Activated naive CD4-positive, alpha-beta T cell treated with anti-CD3 and anti-CD28 coated beads, Interleukin-2, amount 50 U/mL, for 24 hours (primary cell): ENCODE measurements around the gene ZCCHC10.
A peak's percentile ranks its signal among the peaks of the same experiment; 100 is the strongest.
"Not testable (repeated sequence)": the region's sequence is repeated elsewhere in the genome, so short reads cannot be mapped to it uniquely, and the experiment has no call there.

Source experiments
- H3K27ac Mint-ChIP-seq: one replicate; pipeline ENCODE4 v1.8.0; 2021; ENCODE audit warnings: mild to moderate bottlenecking, mixed read lengths
- H3K27me3 Mint-ChIP-seq: one replicate; pipeline ENCODE4 v1.8.0; 2021; ENCODE audit warnings: mixed read lengths
- H3K36me3 Mint-ChIP-seq: one replicate; pipeline ENCODE4 v1.8.0; 2021; ENCODE audit warnings: mixed read lengths
- H3K4me1 Mint-ChIP-seq: one replicate; pipeline ENCODE4 v1.8.0; 2021; ENCODE audit warnings: mixed read lengths
- H3K4me3 Mint-ChIP-seq: one replicate; pipeline ENCODE4 v1.8.0; 2021; ENCODE audit warnings: mild to moderate bottlenecking, mixed read lengths
- H3K9me3 Mint-ChIP-seq: one replicate; pipeline ENCODE4 v1.8.0; 2021; ENCODE audit warnings: mixed read lengths

The ZCCHC10 gene

GRCh38 chr5:133051061-133051541 is 24.8 kb upstream of the ZCCHC10 start:
- peaks cover 1% of the 10 kb centered on the region for H3K36me3 Mint-ChIP-seq
- peak overlapping the region; percentile 95 for H3K27ac Mint-ChIP-seq
- peak overlapping the region; percentile 90 for H3K4me3 Mint-ChIP-seq
- peaks cover 60% of the 10 kb centered on the region for H3K4me1 Mint-ChIP-seq
- H3K27me3 Mint-ChIP-seq: no peaks in the 10 kb centered on the region
- no peaks in the 10 kb centered on the region for H3K9me3 Mint-ChIP-seq

- peak overlapping the region; percentile 95 for H3K27ac Mint-ChIP-seq
- peaks cover 1% of the 10 kb centered on the region for H3K36me3 Mint-ChIP-seq
- H3K9me3 Mint-ChIP-seq: no peaks in the 10 kb centered on the region
- peak overlapping the region; percentile 90 for H3K4me3 Mint-ChIP-seq
- H3K4me1 Mint-ChIP-seq: peaks cover 54% of the 10 kb centered on the region
- H3K27me3 Mint-ChIP-seq: no peaks in the 10 kb centered on the region
Observed at GRCh38 chr5:133050521-133050920, 24.2 kb upstream of the ZCCHC10 start.

GRCh38 chr5:133049726-133050048 is 23.3 kb upstream of the ZCCHC10 start:
- no peaks in the 10 kb centered on the region for H3K9me3 Mint-ChIP-seq
- no peaks in the 10 kb centered on the region for H3K36me3 Mint-ChIP-seq
- peak overlapping the region; percentile 82 for H3K27ac Mint-ChIP-seq
- peaks cover 46% of the 10 kb centered on the region for H3K4me1 Mint-ChIP-seq
- H3K4me3 Mint-ChIP-seq: peak overlapping the region; percentile 40
- no peaks in the 10 kb centered on the region for H3K27me3 Mint-ChIP-seq

DNA sequence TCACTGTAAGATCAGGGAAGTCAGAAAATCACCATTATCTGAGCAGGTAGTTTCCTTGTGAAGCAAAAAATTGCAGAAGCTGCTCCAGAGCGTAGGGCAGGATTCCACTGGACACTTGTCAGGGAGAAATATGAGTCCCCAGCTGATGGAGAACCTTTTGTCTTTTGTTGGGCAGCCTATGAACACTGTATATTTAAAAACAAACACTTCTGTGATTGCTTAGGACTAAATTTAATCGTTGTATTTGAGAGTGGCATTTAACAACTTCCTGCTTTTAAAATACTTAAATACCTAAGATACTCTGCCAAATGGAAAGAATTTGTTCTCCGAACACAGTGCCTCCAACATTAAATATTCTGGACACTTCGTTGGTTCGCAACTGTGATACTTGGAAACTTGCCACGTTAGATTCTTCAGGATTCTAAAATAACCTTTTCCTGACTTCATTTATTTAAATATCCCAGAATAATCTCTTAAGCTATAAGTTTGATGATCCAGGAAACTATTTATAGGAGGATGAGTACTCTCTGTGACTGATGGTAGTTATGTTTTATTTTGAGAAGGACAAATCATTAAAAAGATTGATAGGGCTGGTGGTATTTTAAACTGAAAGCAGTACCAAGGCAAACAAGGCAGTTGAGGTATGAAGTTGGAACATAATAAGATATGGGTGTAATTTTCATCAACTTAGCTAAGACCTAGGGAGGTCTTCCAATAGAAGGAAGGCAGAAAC is 22.8 kb upstream of the ZCCHC10 start:
- Mint-ChIP-seq H3K4me3 (no peak overlapping the region), H3K27me3 (no peaks in the 10 kb centered on the region), H3K27ac (peak overlapping the region; percentile 82), H3K9me3 (no peaks in the 10 kb centered on the region), H3K36me3 (no peaks in the 10 kb centered on the region), H3K4me1 (peaks cover 40% of the 10 kb centered on the region)

DNA sequence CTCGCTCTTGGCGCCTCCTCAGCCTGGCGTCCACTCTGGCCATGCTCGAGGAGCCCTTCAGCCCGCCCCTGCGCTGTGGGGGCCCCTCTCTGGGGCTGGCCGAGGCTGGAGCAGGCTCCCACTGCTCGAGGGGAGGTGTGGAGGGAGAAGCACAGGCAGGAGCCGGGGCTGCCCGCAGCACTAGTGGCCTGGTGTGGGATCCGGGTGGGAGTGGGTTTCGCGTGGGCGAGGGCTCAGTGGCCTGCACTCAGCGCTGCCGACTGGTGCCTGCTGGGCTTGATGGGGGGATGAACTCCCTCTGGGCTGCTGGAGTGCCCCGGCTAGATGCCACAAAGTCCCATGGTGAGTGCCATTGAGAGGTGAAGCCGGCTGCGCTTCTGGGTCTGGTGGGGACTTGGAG is 21.1 kb upstream of the ZCCHC10 start:
- Mint-ChIP-seq H3K36me3 (no peaks in the 10 kb centered on the region), H3K9me3 (no peaks in the 10 kb centered on the region), H3K4me1 (peaks cover 29% of the 10 kb centered on the region), H3K4me3 (no peak overlapping the region), H3K27ac (no peak overlapping the region), H3K27me3 (no peaks in the 10 kb centered on the region)

GRCh38 chr5:133046560-133046959 is 20.2 kb upstream of the ZCCHC10 start:
- not testable (repeated sequence) for H3K9me3 Mint-ChIP-seq, H3K27ac Mint-ChIP-seq, H3K27me3 Mint-ChIP-seq, H3K36me3 Mint-ChIP-seq, H3K4me3 Mint-ChIP-seq
- H3K4me1 Mint-ChIP-seq: peaks cover 29% of the 10 kb centered on the region

DNA sequence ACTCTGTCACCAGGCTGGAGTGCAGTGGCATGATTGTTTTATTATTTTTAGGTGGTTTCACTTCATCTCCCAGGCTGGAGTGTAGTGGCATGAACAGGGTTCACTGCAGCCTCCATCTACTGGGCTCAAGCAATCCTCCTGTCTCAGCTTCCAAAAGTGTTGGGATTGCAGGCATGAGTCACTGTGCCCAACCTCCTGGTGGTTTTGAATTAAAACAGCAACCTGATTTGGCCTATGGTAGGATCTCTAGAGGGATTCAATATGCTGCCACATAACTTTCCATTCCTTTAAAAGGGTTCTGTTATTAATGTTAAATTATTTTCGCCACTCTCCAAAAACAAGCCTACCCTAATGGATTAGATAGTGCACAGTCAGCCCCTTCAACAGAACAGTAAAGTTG is 15.6 kb upstream of the ZCCHC10 start:
- H3K27ac Mint-ChIP-seq: no peak overlapping the region
- no peak overlapping the region for H3K4me3 Mint-ChIP-seq
- H3K4me1 Mint-ChIP-seq: no peaks in the 10 kb centered on the region
- no peaks in the 10 kb centered on the region for H3K9me3 Mint-ChIP-seq
- no peaks in the 10 kb centered on the region for H3K27me3 Mint-ChIP-seq
- no peaks in the 10 kb centered on the region for H3K36me3 Mint-ChIP-seq

- Mint-ChIP-seq H3K4me3 (no peak overlapping the region), H3K36me3 (no peaks in the 10 kb centered on the region), H3K27ac (no peak overlapping the region), H3K27me3 (no peaks in the 10 kb centered on the region), H3K9me3 (no peaks in the 10 kb centered on the region), H3K4me1 (no peaks in the 10 kb centered on the region)
Observed at GRCh38 chr5:133041157-133041784, 14.9 kb upstream of the ZCCHC10 start.

- H3K4me3 Mint-ChIP-seq, H3K27ac Mint-ChIP-seq, H3K27me3 Mint-ChIP-seq, H3K36me3 Mint-ChIP-seq, H3K4me1 Mint-ChIP-seq, H3K9me3 Mint-ChIP-seq: not testable (repeated sequence)
Observed at GRCh38 chr5:133036677-133037076, 10.3 kb upstream of the ZCCHC10 start.

DNA sequence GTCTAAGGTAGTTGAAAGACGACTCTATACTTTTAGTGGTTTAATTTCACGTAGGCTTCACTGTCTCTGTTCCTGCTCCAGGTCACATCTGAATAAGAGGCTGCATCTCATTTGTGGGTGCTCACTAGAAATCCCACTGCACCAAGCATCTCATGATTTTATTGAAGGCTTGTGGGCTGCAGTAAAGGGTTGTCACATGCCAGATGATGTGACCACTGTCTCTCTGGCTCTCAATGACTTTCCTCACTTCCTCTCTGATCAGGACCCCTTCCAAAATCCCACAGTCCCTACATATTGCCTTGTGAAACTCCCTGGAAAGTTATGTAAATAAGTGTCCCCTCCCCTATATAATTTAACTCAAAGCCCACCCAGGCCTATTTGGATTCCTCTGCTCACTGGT is 8.9 kb upstream of the ZCCHC10 start:
- Mint-ChIP-seq H3K27ac (no peak overlapping the region), H3K36me3 (no peaks in the 10 kb centered on the region), H3K4me3 (no peak overlapping the region), H3K9me3 (no peaks in the 10 kb centered on the region), H3K27me3 (no peaks in the 10 kb centered on the region), H3K4me1 (no peaks in the 10 kb centered on the region)

DNA sequence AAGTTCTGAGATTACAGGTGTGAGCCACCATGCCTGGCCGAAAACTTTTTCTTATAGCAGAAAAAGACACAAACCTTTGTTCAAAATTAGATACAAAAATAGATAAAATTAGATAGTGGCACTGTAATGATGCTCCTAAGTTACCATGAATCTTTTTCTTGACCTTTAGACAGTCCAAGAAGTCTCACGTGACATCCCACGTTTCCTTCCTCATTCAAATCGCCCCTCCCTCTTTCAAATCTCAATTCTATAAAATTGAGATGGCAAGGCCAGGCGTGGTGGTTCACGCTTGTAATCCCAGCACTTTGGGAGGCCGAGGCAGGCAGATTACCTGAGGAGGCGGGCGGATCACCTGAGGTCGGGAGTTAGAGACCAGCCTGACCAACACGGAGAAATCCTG is 7.7 kb upstream of the ZCCHC10 start:
- H3K27ac Mint-ChIP-seq: no peak overlapping the region

GRCh38 chr5:133032852-133033742 is 6.7 kb upstream of the ZCCHC10 start:
- Mint-ChIP-seq H3K36me3 (no peaks in the 10 kb centered on the region), H3K27ac (no peak overlapping the region), H3K9me3 (no peaks in the 10 kb centered on the region), H3K4me3 (no peak overlapping the region), H3K4me1 (no peaks in the 10 kb centered on the region), H3K27me3 (no peaks in the 10 kb centered on the region)

More for the DNA sequence above, 7.7 kb upstream of the ZCCHC10 start:
- Mint-ChIP-seq H3K4me1 (no peaks in the 10 kb centered on the region), H3K4me3 (no peak overlapping the region), H3K9me3 (no peaks in the 10 kb centered on the region), H3K36me3 (no peaks in the 10 kb centered on the region), H3K27me3 (no peaks in the 10 kb centered on the region)

- H3K27me3 Mint-ChIP-seq: no peaks in the 10 kb centered on the region
- no peak overlapping the region for H3K4me3 Mint-ChIP-seq
- H3K36me3 Mint-ChIP-seq: no peaks in the 10 kb centered on the region
- H3K4me1 Mint-ChIP-seq: peaks cover 11% of the 10 kb centered on the region
- H3K27ac Mint-ChIP-seq: no peak overlapping the region
- H3K9me3 Mint-ChIP-seq: no peaks in the 10 kb centered on the region
Observed at GRCh38 chr5:133030343-133031005, 4.1 kb upstream of the ZCCHC10 start.

GRCh38 chr5:133029416-133029815 is 3.1 kb upstream of the ZCCHC10 start:
- Mint-ChIP-seq H3K36me3 (no peaks in the 10 kb centered on the region), H3K4me3 (no peak overlapping the region), H3K4me1 (peaks cover 19% of the 10 kb centered on the region), H3K9me3 (no peaks in the 10 kb centered on the region), H3K27ac (no peak overlapping the region), H3K27me3 (no peaks in the 10 kb centered on the region)

DNA sequence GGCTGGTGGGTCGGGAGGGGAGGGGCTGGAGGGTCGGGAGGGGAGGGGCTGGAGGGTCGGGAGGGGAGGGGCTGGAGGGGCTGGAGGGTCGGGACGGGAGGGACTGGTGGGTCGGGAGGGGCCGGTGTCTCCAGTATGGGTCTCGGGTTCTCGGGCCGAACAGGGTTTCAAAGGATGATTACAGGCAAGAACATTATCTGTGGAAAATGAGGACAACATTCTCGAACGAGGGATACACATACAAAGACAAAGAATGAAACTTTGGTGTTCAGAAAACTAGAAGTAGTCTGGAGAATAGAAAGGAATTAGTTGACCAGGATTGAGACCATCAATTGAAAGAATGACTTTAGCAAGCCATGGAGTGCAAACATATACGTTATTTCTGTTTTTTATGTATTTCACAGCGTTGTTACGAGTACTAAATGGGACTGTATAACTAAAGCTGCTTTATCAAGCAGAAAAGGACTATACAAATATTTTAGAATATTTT is 360 bp upstream of the ZCCHC10 start:
- Mint-ChIP-seq H3K27me3 (no peaks in the 10 kb centered on the region), H3K4me3 (peak overlapping the region; percentile 95), H3K9me3 (no peaks in the 10 kb centered on the region), H3K4me1 (peaks cover 31% of the 10 kb centered on the region), H3K27ac (peak overlapping the region; percentile 53), H3K36me3 (no peaks in the 10 kb centered on the region)
